Cardiac fibroblast (primary cell): Measurements from ENCODE around the gene POC1A.

Experiments
- DNase-seq, 2 donors: peaks; one replicate each; pipeline versions ENCODE4 v3.0.0 to v3.0.0-alpha.2; 2010; ENCODE audit warnings: low read depth in 2 of 2
- H3K4me3 ChIP-seq, 2 donors: replicated peaks in 1 of 2; 1 replicate in 1 of 2; 2 replicates in 1 of 2; pipeline ENCODE4 v1.5.1; 2011; ENCODE audit warnings: low read depth in 2 of 2, low read length in 2 of 2, mild to moderate bottlenecking in 2 of 2, moderate library complexity in 1 of 2
- TF ChIP-seq, protein P1 (sequence below): IDR thresholded peaks from one replicate; pipeline ENCODE4 v1.5.1; 2011; ENCODE audit warnings: low read depth, mild to moderate bottlenecking, low read length, inconsistent platforms

POC1A gene

DNA sequence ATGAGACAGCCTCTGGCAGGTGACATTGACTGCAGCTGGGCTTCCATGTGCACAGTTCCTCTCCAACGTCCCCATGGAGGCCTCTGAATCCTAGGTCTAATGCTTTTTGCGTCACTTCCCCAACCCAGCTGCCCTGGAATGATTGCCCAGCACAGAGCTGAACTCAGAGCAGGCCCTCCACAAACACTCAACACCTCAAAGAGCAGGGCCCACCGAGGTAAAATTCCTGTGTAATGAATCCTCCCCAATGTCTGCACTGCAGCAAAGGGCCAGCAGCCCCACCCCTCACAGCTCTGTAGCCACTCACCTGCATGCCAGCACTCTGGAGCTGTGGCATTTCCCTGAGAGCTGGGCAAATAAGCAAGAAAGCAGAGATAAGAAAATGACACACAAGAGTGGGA is 55.2 kb downstream of the POC1A start:
- no peak overlapping the region for H3K4me3 ChIP-seq
- DNase-seq: no peak
- TF ChIP-seq, protein P1, sequence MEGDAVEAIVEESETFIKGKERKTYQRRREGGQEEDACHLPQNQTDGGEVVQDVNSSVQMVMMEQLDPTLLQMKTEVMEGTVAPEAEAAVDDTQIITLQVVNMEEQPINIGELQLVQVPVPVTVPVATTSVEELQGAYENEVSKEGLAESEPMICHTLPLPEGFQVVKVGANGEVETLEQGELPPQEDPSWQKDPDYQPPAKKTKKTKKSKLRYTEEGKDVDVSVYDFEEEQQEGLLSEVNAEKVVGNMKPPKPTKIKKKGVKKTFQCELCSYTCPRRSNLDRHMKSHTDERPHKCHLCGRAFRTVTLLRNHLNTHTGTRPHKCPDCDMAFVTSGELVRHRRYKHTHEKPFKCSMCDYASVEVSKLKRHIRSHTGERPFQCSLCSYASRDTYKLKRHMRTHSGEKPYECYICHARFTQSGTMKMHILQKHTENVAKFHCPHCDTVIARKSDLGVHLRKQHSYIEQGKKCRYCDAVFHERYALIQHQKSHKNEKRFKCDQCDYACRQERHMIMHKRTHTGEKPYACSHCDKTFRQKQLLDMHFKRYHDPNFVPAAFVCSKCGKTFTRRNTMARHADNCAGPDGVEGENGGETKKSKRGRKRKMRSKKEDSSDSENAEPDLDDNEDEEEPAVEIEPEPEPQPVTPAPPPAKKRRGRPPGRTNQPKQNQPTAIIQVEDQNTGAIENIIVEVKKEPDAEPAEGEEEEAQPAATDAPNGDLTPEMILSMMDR: no peak

DNA sequence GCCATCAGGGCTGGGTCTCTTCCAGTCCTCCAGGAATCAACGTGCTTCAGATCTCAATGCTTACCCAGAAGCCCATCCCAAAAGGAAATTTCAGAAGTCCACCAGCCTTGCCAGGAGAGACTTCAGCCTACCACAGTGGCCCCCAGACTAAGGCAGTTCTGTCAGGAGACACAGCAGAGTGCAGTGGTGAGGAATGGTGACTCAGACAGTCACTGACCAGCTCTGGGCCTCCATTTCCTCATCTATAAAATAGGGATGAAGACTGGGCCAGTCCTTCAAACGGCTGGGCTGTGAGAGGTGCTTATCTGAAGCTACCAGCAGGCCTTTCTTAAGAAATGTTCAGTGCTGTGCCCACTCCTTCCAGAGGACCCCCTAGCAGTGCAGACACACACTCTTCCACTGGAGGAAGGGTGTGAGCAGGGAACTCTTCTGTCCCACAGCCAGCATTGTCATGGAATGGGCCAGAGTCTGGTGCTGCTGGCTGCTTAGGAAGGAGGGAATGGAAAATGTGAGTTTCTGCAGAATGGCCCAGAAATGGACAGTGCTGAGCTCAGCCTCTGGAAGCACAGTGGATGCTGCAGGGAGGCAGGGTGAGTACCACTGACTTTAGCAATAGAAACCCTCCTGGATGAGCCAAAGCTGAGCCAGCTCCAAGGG is 56.2 kb downstream of the POC1A start:
- TF ChIP-seq, protein P1: no peak
- DNase-seq: no peak
- no peak overlapping the region for H3K4me3 ChIP-seq

DNA sequence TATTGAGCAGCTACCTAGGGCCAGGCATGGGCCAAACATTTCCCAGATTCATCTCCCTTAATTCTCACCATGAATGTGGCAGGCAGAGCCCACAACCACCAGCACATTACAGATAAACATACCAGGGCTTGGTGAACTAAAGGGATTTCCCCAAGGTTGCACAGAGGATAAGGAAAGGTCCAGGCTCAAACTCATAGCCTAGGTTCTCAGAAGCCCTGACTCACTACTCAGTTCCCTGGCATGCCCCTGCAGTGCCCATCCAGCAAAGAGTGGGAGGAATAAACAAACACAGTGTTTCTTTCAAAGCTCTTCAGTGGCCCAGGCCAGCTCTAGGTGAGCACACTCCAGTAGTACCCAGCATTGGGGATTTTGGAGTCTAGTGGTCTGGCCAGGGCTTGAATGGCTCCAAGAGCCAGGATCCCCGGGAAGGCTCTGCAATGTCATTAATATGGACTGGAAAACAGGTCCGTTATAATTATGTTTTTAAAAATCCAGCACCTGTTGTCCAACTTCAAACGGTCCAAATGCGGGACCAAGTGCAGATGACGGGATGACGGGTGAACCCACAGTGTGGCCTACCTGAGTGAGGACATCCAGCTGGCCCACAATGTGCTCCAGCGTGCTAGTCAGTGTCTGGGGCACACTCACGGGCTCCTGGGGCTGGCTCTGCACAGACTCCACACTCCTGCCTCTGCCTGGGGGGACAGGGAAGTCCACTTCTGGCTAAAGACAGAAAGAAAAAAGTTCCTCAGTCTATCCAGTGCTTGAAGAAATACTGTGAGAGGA is 58.0 kb downstream of the POC1A start:
- no peak overlapping the region for H3K4me3 ChIP-seq
- TF ChIP-seq, protein P1: no peak
- no peak for DNase-seq

DNA sequence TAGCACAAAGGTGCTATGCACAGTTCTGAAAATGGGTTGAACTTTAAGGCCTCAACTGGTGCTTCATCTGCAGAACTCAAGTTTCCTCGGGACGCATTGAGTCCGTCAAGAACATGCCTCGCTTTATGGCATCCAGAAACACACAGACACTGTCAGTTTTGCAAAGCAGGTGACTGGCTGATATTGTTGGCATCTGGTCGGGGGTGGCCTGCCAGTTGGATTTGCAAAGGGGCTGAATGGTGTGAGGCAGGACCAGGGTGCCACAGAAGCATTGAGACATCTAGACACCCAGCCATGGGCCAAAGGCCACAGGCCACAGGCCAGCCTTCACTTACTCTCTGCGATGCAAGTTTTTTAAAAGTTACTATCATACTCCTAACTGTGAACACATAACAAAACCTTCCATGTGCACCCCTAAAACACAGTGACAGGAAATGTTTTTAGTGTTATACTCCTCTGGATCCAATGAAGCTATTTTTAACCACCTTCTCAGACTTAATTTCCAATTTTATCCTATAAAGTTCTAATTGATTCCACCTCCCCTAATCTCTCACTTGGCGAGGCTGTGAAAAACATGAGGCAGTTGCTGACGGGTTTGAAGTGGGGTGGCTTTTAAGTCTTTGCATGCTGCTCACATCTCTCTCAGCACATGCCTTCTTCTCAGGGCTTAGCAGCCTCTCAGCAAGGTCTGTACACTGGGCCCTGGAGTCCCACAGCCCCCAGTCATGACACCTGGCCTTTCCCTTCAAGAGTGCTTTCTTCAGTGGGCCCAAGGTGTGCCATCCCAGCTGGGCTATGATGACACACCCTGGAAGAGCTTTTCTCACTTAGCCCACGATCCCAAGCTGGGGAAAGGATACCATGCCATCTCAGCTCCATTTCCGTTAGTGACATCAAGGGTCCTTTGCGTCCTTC is 59.4 kb downstream of the POC1A start:
- TF ChIP-seq, protein P1: no peak
- no peak overlapping the region for H3K4me3 ChIP-seq
- no peak for DNase-seq

DNA sequence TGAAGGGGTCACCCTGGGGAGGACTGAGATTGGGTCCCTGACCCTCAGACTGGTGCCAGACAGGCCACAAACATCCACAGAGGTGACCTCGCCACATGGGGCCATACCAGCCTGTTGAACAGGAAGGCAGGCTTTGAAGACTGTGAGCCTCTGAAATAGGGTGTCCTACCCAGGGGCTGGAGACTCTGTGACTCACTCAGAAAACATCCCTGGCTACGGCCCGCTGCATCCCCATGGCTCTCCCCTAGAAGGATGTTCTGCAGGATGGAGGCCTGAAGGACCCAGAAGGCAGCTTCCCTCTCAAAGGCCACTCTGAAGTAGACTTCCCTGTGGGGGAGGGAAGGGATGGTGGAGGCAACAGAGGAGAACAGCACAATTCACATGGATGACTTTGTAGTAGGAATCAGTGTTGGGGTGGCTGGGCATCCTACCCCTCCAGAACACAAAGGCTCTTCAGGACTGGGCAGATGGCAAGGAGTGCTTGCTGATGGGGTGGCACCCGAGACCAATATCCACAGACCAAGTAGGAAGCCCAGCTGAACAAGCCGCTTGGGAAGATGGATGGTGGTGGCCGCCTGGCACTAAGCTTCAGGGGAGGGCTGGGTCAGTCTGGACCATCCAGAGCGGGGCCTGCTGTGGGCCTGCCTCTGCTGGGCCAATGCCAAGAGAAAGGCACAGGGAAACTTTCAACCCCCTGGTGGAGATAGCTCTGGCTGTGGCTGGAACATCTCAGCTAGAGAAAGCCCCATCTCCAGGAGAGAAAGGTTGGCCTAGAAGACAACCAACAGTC is 60.3 kb downstream of the POC1A start:
- H3K4me3 ChIP-seq: no peak overlapping the region
- TF ChIP-seq, protein P1: no peak
- DNase-seq: peak; percentile 52 to 57

DNA sequence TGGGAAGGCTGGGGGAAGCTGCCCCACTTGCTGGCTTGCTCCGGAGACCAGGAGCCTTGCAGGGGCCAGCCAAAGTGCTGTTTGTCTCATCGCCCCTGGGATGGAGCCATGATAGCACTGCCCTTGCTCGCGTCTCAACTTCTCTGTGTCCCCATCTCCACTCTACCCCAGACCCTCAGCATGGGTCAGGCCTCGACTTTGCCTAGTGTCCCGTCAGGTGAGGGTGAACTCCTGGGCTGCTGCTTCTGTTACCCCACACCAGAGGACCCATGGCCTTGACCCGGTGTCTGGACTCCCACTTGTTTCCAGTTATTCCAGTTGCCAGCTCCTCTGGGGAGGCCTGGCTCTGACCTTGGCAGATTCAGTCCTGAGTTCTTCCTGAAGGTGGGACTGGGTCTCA is 61.3 kb downstream of the POC1A start:
- TF ChIP-seq, protein P1: no peak
- no peak overlapping the region for H3K4me3 ChIP-seq
- no peak for DNase-seq
